GM12878 (cell line): ENCODE results near the gene METAP1. TPM values are rescaled to one million over a fixed set of nuclear protein-coding genes. Genes with fewer than 3 reads are reported as not detected.
"Not testable (repeated sequence)": the region's sequence is repeated elsewhere in the genome, so short reads cannot be mapped to it uniquely, and the experiment has no call there.

Source experiments
- ATAC-seq: fragments of 200-7000 bp; cut with Tn5 transposase; 3 replicates; pipeline ENCODE4 v1.9.1; 2020; ENCODE audit warnings: mild to moderate bottlenecking, moderate library complexity
- BruUV-seq: library from RNA; stranded (reverse); fragments of 400-500 nt; replicated peaks from 2 replicates; lab custom pipeline; 2021; lab: Mats Ljungman, UMichigan
- CTCF ChIA-PET: fragments of 300-600 bp; sonication (Branson Sonifier 250); formaldehyde crosslinking; extraction: SDS; loops from one replicate; lab custom pipeline; 2021; ENCODE audit warnings: inconsistent platforms; lab: Yijun Ruan, JAX
- POLR2A ChIA-PET: fragments of 350-600 bp; formaldehyde crosslinking; extraction: SDS; loops from one replicate; lab custom pipeline; 2021; ENCODE audit warnings: inconsistent platforms; lab: Charles Lee
- RAD21 ChIA-PET: fragments of 300-600 bp; sonication (Branson Sonifier 250); formaldehyde crosslinking; loops from one replicate; lab custom pipeline; 2023; ENCODE audit warnings: antibody characterized with exemption; ENCODE audit not compliant: unreplicated experiment; lab: Charles Lee
- SMC1A ChIA-PET: fragments of 300-600 bp; sonication (Branson Sonifier 250); formaldehyde crosslinking; loops from one replicate; lab custom pipeline; 2023; ENCODE audit not compliant: unreplicated experiment, uncharacterized antibody; lab: Charles Lee
- DNase-seq: peaks from one replicate; pipeline ENCODE4 v3.0.0-alpha.2; 2011; ENCODE audit warnings: low read depth, low spot score
- FAIRE-seq: peaks from 3 replicates; lab custom pipeline; 2011; peaks lifted over from hg19 to GRCh38; lab: Jason Lieb, UNC
- H2AFZ ChIP-seq: 2 replicates; pipeline ENCODE4 v1.6.0; 2011; ENCODE audit warnings: low read depth, low read length, control low read depth; ENCODE audit not compliant: control insufficient read depth
- H3K27ac ChIP-seq: 2 replicates; pipeline ENCODE4 v1.5.1; 2011; ENCODE audit warnings: control low read depth; ENCODE audit not compliant: control insufficient read depth, insufficient read depth
- H3K27me3 ChIP-seq, 2 experiments: replicated peaks in 1 of 2; 2 replicates each; pipeline versions ENCODE4 v1.6.0 to v1.6.1; 2011; ENCODE audit warnings: low read length in 1 of 2; ENCODE audit not compliant: control insufficient read depth in 2 of 2, insufficient read depth in 2 of 2
- H3K36me3 ChIP-seq, 2 experiments: 2 replicates each; pipeline ENCODE4 v1.5.1; 2011; ENCODE audit warnings: low read length in 1 of 2; ENCODE audit not compliant: control insufficient read depth in 2 of 2, insufficient read depth in 2 of 2
- H3K4me1 ChIP-seq: 2 replicates; pipeline ENCODE4 v1.6.1; 2011; ENCODE audit warnings: mild to moderate bottlenecking, low read length, moderate library complexity, mixed read lengths; ENCODE audit not compliant: control insufficient read depth, insufficient read depth
- H3K4me2 ChIP-seq: 2 replicates; pipeline ENCODE4 v1.6.0; 2011; ENCODE audit warnings: control low read depth; ENCODE audit not compliant: control insufficient read depth, insufficient read depth
- H3K4me3 ChIP-seq: fragments of 200-600 bp; sonication (generic); 2 replicates; pipeline ENCODE4 v1.5.1; 2016
- H3K79me2 ChIP-seq: 2 replicates; pipeline ENCODE4 v1.6.0; 2011; ENCODE audit warnings: low read length; ENCODE audit not compliant: control insufficient read depth, insufficient read depth
- H3K9ac ChIP-seq: 2 replicates; pipeline ENCODE4 v1.8.0; 2011; ENCODE audit warnings: low read length, control low read depth, mixed read lengths; ENCODE audit not compliant: control insufficient read depth, insufficient read depth
- H3K9me3 ChIP-seq: replicated peaks from 3 replicates; pipeline ENCODE4 v1.5.1; 2011; ENCODE audit warnings: mild to moderate bottlenecking, low read length; ENCODE audit not compliant: control insufficient read depth, insufficient read depth
- H4K20me1 ChIP-seq: 2 replicates; pipeline ENCODE4 v1.6.0; 2011; ENCODE audit not compliant: control insufficient read depth, insufficient read depth
- GABPA ChIP-seq: IDR thresholded peaks from 2 replicates; pipeline ENCODE4 v1.6.1; 2014; ENCODE audit warnings: antibody characterized with exemption, low read depth, mild to moderate bottlenecking, inconsistent platforms
- HDAC2 ChIP-seq: fragments of 200-600 bp; sonication (generic); IDR thresholded peaks from 2 replicates; pipeline ENCODE4 v1.6.1; 2017
- JUND ChIP-seq: IDR thresholded peaks from 2 replicates; pipeline ENCODE4 v1.6.1; 2012; ENCODE audit warnings: low read depth, mild to moderate bottlenecking, low read length, improper control_type of control experiment, moderate library complexity
- NFYB ChIP-seq: IDR thresholded peaks from 2 replicates; pipeline ENCODE4 v1.6.1; 2011; ENCODE audit warnings: low read depth, mild to moderate bottlenecking, low read length, improper control_type of control experiment, moderate library complexity; ENCODE audit not compliant: insufficient read depth
- WGBS: methylation state at CpG from one replicate; pipeline ENCODE4 v1.1.6; 2016; ENCODE audit warnings: low lambda C conversion rate; ENCODE audit not compliant: insufficient replicate concordance, insufficient coverage; ENCODE audit errors: missing lambda C conversion rate; 5-methylcytosine and 5-hydroxymethylcytosine counted together
- in situ Hi-C: fragments of 300-500 bp; cut with MboI; formaldehyde crosslinking; loops from 9 replicates; pipeline ENCODE4 v1.14.3; 2018; ENCODE audit warnings: mixed read lengths
- intact Hi-C: fragments of 100-400 bp; cut with micrococcal nuclease; formaldehyde crosslinking; loops from one replicate; pipeline ENCODE4 v1.14.2; 2022; ENCODE audit not compliant: unreplicated experiment
- polyA plus RNA-seq, 11 experiments: library from polyadenylated mRNA; depleted of rRNA in 4 of 11; unstranded in 6 of 11; stranded (reverse) in 5 of 11; fragments of >200 nt; fragmentation: Nextera tagmentation in 4 of 11; fragmentation: Illumina TruSeq in 1 of 11; extraction: Ambion mirVana in 4 of 11; extraction: Trizol in 1 of 11; gene quantifications; 1 replicate in 1 of 11; 2 replicates in 10 of 11; pipeline versions ENCODE4 v1.2.1 to v1.2.3, GENCODE V29; 2011 to 2016; ENCODE audit warnings: inconsistent platforms in 2 of 11, missing spikeins in 2 of 11, low read depth in 1 of 11
- total RNA-seq, 4 experiments: library from RNA; depleted of rRNA in 3 of 4; stranded (reverse); fragments of >200 nt in 3 of 4; fragmentation: Illumina TruSeq in 1 of 4; extraction: Trizol in 1 of 4; gene quantifications; 2 replicates each; pipeline versions ENCODE4 v1.2.1 to v1.2.3, GENCODE V29; 2013 to 2021
- TF ChIP-seq, protein P1 (sequence below): IDR thresholded peaks from 2 replicates; pipeline ENCODE4 v1.6.1; 2012; ENCODE audit warnings: low read length, inconsistent platforms
- TF ChIP-seq, protein P2 (sequence below): IDR thresholded peaks from 2 replicates; pipeline ENCODE4 v1.6.1; 2012; ENCODE audit warnings: low read depth, low read length, improper control_type of control experiment

METAP1 gene
- total and polyA plus RNA-seq, 10 of the 15 experiments (the other 5 are each of a cell fraction or from before 2014, with no cell fraction given): 22.7 to 71.4 (median 45.1) TPM

DNA sequence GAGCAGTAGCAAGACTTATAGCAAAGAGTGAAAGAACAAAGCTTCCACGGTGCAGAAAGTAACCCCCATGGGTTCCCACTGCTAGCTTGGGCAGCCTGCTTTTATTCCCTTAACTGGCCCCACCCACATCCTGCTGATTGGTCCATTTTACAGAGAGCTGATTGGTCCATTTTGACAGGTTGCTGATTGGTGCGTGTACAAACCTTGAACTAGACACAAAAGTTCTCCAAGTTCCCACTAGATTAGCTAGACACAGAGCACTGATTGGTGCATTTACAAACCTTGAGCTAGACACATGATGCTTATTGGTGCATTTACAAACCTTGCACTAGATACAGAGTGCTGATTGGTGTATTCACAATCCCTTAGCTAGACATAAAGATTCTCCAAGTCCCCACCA lies 2.7 kb upstream of the METAP1 start:
- intact Hi-C loops: loop anchor here (10.0 kb wide), 2 partner anchors 328 to 832 kb away; no protein-coding TSS in a partner anchor
- H3K27ac ChIP-seq, H3K4me2 ChIP-seq, H3K4me3 ChIP-seq, FAIRE-seq, H3K27me3 ChIP-seq, H4K20me1 ChIP-seq, POLR2A ChIA-PET, ATAC-seq, DNase-seq, H3K4me1 ChIP-seq, H3K9ac ChIP-seq, H3K36me3 ChIP-seq, BruUV-seq, H2AFZ ChIP-seq, H3K9me3 ChIP-seq: not testable (repeated sequence)
- H3K79me2 ChIP-seq: peaks cover 23% of the 10 kb centered on the region
- CTCF ChIA-PET: interaction anchor here (1.3 to 17.9 kb wide), 4 partner anchors 54 to 412 kb away, joined by 3 to 287 read pairs (median 26); no protein-coding TSS in a partner anchor
- TF ChIP-seq NFYB: peak; percentile 63; the same call in 1 of the 2 replicates
- RAD21 ChIA-PET: interaction anchor here (0.6 to 1.4 kb wide), 4 partner anchors 19 to 70 kb away, joined by 3 read pairs; no protein-coding TSS in a partner anchor
- in situ Hi-C loops: loop anchor here (10.0 kb wide), 1 partner anchor 412 kb away; no protein-coding TSS in a partner anchor
- 100% methylated on average over 2 of the region's 2 CpGs for WGBS
- SMC1A ChIA-PET: interaction anchor here (12.4 kb wide), 1 partner anchor 63 kb away, joined by 166 read pairs; no protein-coding TSS in a partner anchor

DNA sequence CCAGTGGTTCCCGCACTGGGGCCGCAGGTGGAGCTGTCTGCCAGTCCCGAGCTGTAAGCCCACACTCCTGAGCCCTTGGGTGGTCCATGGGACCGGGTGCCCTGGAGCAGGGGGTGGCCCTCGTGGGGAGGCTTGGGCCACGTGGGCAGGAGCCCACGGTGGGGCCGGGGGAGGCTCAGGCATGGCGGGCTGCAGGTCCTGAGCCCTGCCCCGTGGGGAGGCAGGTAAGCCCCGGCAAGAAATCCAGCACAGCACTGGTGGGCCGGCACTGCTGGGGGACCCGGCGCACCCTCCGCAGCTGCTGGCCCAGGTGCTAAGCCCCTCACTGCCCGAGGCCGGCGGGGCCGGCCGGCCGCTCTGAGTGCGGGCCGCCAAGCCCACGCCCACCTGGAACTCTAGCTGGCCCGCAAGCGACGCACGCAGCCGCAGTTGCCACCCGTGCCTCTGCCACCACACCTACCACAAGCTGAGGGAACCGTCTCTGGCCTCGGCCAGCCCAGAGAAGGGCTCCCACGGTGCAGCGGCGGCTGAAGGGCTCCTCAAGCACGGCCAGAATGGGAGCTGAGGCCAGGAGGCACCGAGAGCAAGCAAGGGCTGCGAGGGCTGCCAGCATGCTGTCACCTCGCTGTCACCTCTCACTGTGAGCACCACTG lies 2.0 kb upstream of the METAP1 start:
- Histone ChIP-seq H3K4me3 (no peak overlapping the region), H3K36me3 (no peaks in the 10 kb centered on the region), H4K20me1 (no peaks in the 10 kb centered on the region; the same call in 1 of the 2 replicates), H3K4me1 (no peaks in the 10 kb centered on the region), H3K79me2 (peaks cover 29% of the 10 kb centered on the region), H3K4me2 (no peak overlapping the region), H3K27me3 (no peaks in the 10 kb centered on the region), H3K9ac (no peak overlapping the region), H3K9me3 (no peaks in the 10 kb centered on the region; the same call in 2 of the 3 replicates), H3K27ac (no peak overlapping the region), H2AFZ (no peak overlapping the region)
- no peak for FAIRE-seq
- RAD21 ChIA-PET: interaction anchor here (0.9 to 4.2 kb wide), 7 partner anchors 52 to 410 kb away, joined by 3 to 103 read pairs (median 3); no protein-coding TSS in a partner anchor
- in situ Hi-C loops (loop anchor here (10.0 kb wide), 1 partner anchor 411 kb away; no protein-coding TSS in a partner anchor), intact Hi-C loops (loop anchor here (10.0 kb wide), 2 partner anchors 329 to 831 kb away; no protein-coding TSS in a partner anchor)
- WGBS: 89% methylated on average over 34 of the region's 39 CpGs
- CTCF ChIA-PET: interaction anchor here (1.3 to 17.9 kb wide), 10 partner anchors 26 to 510 kb away, joined by 3 to 287 read pairs (median 8); partner anchors contain the start of gene EIF4E
- no peak for ATAC-seq
- DNase-seq: no peak
- POLR2A ChIA-PET: no interaction called here
- TF ChIP-seq, protein P1, sequence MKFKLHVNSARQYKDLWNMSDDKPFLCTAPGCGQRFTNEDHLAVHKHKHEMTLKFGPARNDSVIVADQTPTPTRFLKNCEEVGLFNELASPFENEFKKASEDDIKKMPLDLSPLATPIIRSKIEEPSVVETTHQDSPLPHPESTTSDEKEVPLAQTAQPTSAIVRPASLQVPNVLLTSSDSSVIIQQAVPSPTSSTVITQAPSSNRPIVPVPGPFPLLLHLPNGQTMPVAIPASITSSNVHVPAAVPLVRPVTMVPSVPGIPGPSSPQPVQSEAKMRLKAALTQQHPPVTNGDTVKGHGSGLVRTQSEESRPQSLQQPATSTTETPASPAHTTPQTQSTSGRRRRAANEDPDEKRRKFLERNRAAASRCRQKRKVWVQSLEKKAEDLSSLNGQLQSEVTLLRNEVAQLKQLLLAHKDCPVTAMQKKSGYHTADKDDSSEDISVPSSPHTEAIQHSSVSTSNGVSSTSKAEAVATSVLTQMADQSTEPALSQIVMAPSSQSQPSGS: no peak
- TF ChIP-seq JUND (no peak), GABPA (no peak), HDAC2 (no peak)
- TF ChIP-seq, protein P2, sequence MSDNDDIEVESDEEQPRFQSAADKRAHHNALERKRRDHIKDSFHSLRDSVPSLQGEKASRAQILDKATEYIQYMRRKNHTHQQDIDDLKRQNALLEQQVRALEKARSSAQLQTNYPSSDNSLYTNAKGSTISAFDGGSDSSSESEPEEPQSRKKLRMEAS: no peak
- BruUV-seq: no TSS peak
- SMC1A ChIA-PET: interaction anchor here (1.5 to 12.4 kb wide), 4 partner anchors 35 to 470 kb away, joined by 4 to 166 read pairs (median 7); no protein-coding TSS in a partner anchor
